Heart right ventricle (tissue), 16 donors: ENCODE data around the gene MAPK6. TPM values are rescaled to one million over a fixed set of nuclear protein-coding genes. Genes with fewer than 3 reads are reported as not detected.

ENCODE experiments used
- ATAC-seq, 8 donors: fragments of 200-7000 bp; cut with Tn5 transposase; one replicate each; pipeline ENCODE4 v1.9.1; 2020; ENCODE audit warnings: mild to moderate bottlenecking in 8 of 8, moderate library complexity in 8 of 8, moderate number of reproducible peaks in 1 of 8
- DNase-seq, 2 donors: peaks; one replicate each; pipeline ENCODE4 v3.0.0-alpha.2; 2020
- H3K27ac ChIP-seq, 10 donors: fragments of 200-600 bp; sonication (generic) in 2 of 10; one replicate each; pipeline versions ENCODE4 v1.5.0 to v1.8.0; 2020 to 2022; ENCODE audit warnings: mild to moderate bottlenecking in 3 of 10
- H3K27me3 ChIP-seq, 7 donors: fragments of 200-600 bp; one replicate each; pipeline ENCODE4 v1.8.0; 2021 to 2022; ENCODE audit warnings: mild to moderate bottlenecking in 2 of 7
- H3K36me3 ChIP-seq, 9 donors: fragments of 200-600 bp; sonication (generic) in 1 of 9; one replicate each; pipeline versions ENCODE4 v1.5.0 to v1.8.0; 2020 to 2022; ENCODE audit warnings: mild to moderate bottlenecking in 2 of 9
- H3K4me1 ChIP-seq, 9 donors: fragments of 200-600 bp; sonication (generic) in 1 of 9; one replicate each; pipeline versions ENCODE4 v1.5.0 to v1.8.0; 2020 to 2022; ENCODE audit warnings: mild to moderate bottlenecking in 4 of 9
- H3K4me3 ChIP-seq, 10 donors: fragments of 200-600 bp; sonication (generic) in 2 of 10; one replicate each; pipeline versions ENCODE4 v1.5.0 to v1.8.0; 2020 to 2022; ENCODE audit warnings: mild to moderate bottlenecking in 7 of 10, moderate library complexity in 2 of 10
- H3K9me3 ChIP-seq, 11 donors: fragments of 200-600 bp in 10 of 11; sonication (generic) in 2 of 11; one replicate each; pipeline versions ENCODE4 v1.5.0 to v1.8.0; 2013 to 2022; ENCODE audit warnings: mild to moderate bottlenecking in 2 of 11, control low read depth in 1 of 11, moderate library complexity in 1 of 11
- CTCF ChIP-seq, 9 donors: fragments of 200-600 bp; sonication (generic) in 2 of 9; IDR thresholded peaks; one replicate each; pipeline versions ENCODE4 v1.5.0 to v1.8.0; 2021 to 2022; ENCODE audit warnings: antibody characterized with exemption in 9 of 9, mild to moderate bottlenecking in 5 of 9, moderate library complexity in 1 of 9
- WGBS, 2 donors: extraction: QIAGEN DNeasy Blood & Tissue Kit; methylation state at CpG; one replicate each; pipeline ENCODE4 v1.1.7; 2013; ENCODE audit warnings: inconsistent platforms in 1 of 2; 5-methylcytosine and 5-hydroxymethylcytosine counted together
- intact Hi-C, 10 donors: fragments of 100-400 bp; cut with DNase I; formaldehyde crosslinking; loops; one replicate each; pipeline versions ENCODE4 v1.11.1 to v1.14.2; 2022
- long read RNA-seq, 3 donors: library from polyadenylated mRNA; unstranded; transcript quantifications; one replicate each; pipeline ENCODE4 v2.0.0, GENCODE V29; 2020 to 2021
- polyA plus RNA-seq, 2 donors: library from polyadenylated mRNA; stranded (reverse); fragments of 200-250 nt; gene quantifications; one replicate each; pipeline ENCODE4 v1.2.3, GENCODE V29; 2013
- total RNA-seq, 10 donors: library from RNA; stranded (reverse); fragmentation: NEBNext Ultra II Directional in 3 of 10; extraction: Animal tissue kit (Norgen Biotek cat#: 25700) in 3 of 10; gene quantifications; one replicate each; pipeline versions ENCODE4 v1.2.1 to v1.2.4, GENCODE V29; 2021 to 2023
- donor health status: Arrhythmogenic right ventricular cardiomyopathy.
- donor health status: ischemic (EF 13 %, LVEDD 7.1; RV severe dilation, severe dysfunction).
- donor health status: healthy with polysubstance abuse.
- donor health status: DM: no; HTN: yes; CAD: no.
- donor health status: DM: no; HTN: no; CAD: no.
- donor health status: ischemic (EF 25% LVEDD 6.9; RV normal size, moderate dysfunction).
- donor health status: ischemic (EF 25% LVEDD 5.7; RV mildly dilated, moderate dysfunction).
- donor health status: healthy.
- donor health status: DM: yes; HTN: yes; CAD: no.
- donor health status: Ischemic cardiomyopathy.
- donor health status: ischemic (EF 35%, LVEDD 5.7; RV mildly dilated, moderate dysfunction).
- donor health status: nonischemic (EF 11% LVEDD 7.7; RV severe dilation, severe dysfunction).
- donor health status: DM: yes; HTN: yes; CAD: no.
- donor health status: PGD.
- donor health status: ischemic (EF 29% LVEDD 5.4; RV normal size, mild dysfunction).
- donor health status: nonischemic (EF 23%, LVEDD 6.1; RV moderate dilation, normal function).

The MAPK6 gene
- total RNA-seq, result 10 to 100 TPM; 13.5 to 21.8 (median 18.1) TPM
- 1 to 10 TPM; 4.2 to 7.9 TPM for polyA plus RNA-seq
- long read RNA-seq, donor 1, full-length matches to known transcripts, result 28 of 37 reads
- long read RNA-seq, donor 1, partial matches to known transcripts, result 5 of 37 reads
- long read RNA-seq, donor 1, other reads (novel, unspliced or antisense), result 4 of 37 reads
- long read RNA-seq, donor 2, full-length matches to known transcripts, result 22 of 32 reads
- long read RNA-seq, donor 2, partial matches to known transcripts, result 5 of 32 reads
- long read RNA-seq, donor 2, other reads (novel, unspliced or antisense), result 5 of 32 reads
- long read RNA-seq, donor 3, full-length matches to known transcripts, result 81 of 97 reads
- long read RNA-seq, donor 3, partial matches to known transcripts, result 7 of 97 reads
- long read RNA-seq, donor 3, other reads (novel, unspliced or antisense), result 9 of 97 reads

GRCh38 chr15:52018693-52019393 is at the start of gene MAPK6:
Gene MAPK6 (plus strand): TSS chr15:52019219. CDS start chr15:52046461, 27,242 bp downstream.
- intact Hi-C loops, result loop anchor here in 5 of 10 donors (5.0 to 10.0 kb wide), 3 partner anchors 37 to 656 kb away; partner anchors contain the start of genes ATOSA (in 1 of the 5) and LEO1 (in 1 of the 5)
- TF ChIP-seq CTCF (IDR thresholded peaks at IDR 0.05), result no peak
- H3K27me3 ChIP-seq, result no peaks in the 10 kb centered on the region
- no peaks in the 10 kb centered on the region for H3K9me3 ChIP-seq
- H3K36me3 ChIP-seq, result no peaks in the 10 kb centered on the region
- peak within 1 kb of the TSS; percentile 56 to 83 (median 76) for H3K4me3 ChIP-seq
- 5 to 6% methylated on average over 48 to 59 of the region's 59 CpGs for WGBS, 2 donors
- peaks cover 0 to 54% (median 42%) of the 10 kb centered on the region in 9 donors for H3K4me1 ChIP-seq
- peak within 1 kb of the TSS; percentile 91 to 97 (median 94) for H3K27ac ChIP-seq
- ATAC-seq (peak; percentile 92 to 98 (median 95)), DNase-seq (peak; percentile 94 to 96)

- 85 to 89% methylated on average over 4 of the region's 4 CpGs for WGBS, 2 donors
- Histone ChIP-seq H3K4me3 (no peak overlapping the region), H3K27ac (no peak overlapping the region), H3K27me3 (no peaks in the 10 kb centered on the region), H3K9me3 (peaks cover 0 to 22% (median 12%) of the 10 kb centered on the region in 11 donors), H3K36me3 (peaks cover 0 to 26% (median 0%) of the 10 kb centered on the region in 9 donors), H3K4me1 (peaks cover 6 to 22% (median 16%) of the 10 kb centered on the region in 9 donors)
- no peak for TF ChIP-seq CTCF (IDR thresholded peaks at IDR 0.05)
- intact Hi-C loops, result loop anchor here in 6 of 10 donors (5.0 to 10.0 kb wide), 6 partner anchors 48 to 237 kb away; partner anchors contain the start of gene MAPK6 (in 1 of the 6)
- no peak for DNase-seq
- no peak for ATAC-seq
These were observed 49.3 kb upstream of the MAPK6 start for GRCh38 chr15:51969728-51970127.

GRCh38 chr15:51970132-51970817 is 48.7 kb upstream of the MAPK6 start:
- Histone ChIP-seq H3K36me3 (peaks cover 0 to 20% (median 0%) of the 10 kb centered on the region in 9 donors), H3K9me3 (peaks cover 0 to 22% (median 12%) of the 10 kb centered on the region in 11 donors), H3K4me1 (peaks cover 6 to 22% (median 16%) of the 10 kb centered on the region in 9 donors), H3K4me3 (peak overlapping the region in 5 of 10 donors; percentile 71 to 91 (median 91)), H3K27ac (no peak overlapping the region), H3K27me3 (no peaks in the 10 kb centered on the region)
- intact Hi-C loops, result loop anchor here in 6 of 10 donors (5.0 to 10.0 kb wide), 6 partner anchors 47 to 238 kb away; partner anchors contain the start of gene MAPK6 (in 1 of the 6)
- no peak for DNase-seq
- WGBS, 2 donors, result 78 to 81% methylated on average over 4 of the region's 4 CpGs
- TF ChIP-seq CTCF (IDR thresholded peaks at IDR 0.05), result no peak
- no peak for ATAC-seq
